SHP77 (cell line): ENCODE data around the gene CAP2.
"Not testable (repeated sequence)": the region's sequence is repeated elsewhere in the genome, so short reads cannot be mapped to it uniquely, and the experiment has no call there.

Experiments used
- DNase-seq, 2 experiments: peaks; one replicate each; lab custom pipeline; 2025; lab: John Stamatoyannopoulos, UW

Gene CAP2

DNA sequence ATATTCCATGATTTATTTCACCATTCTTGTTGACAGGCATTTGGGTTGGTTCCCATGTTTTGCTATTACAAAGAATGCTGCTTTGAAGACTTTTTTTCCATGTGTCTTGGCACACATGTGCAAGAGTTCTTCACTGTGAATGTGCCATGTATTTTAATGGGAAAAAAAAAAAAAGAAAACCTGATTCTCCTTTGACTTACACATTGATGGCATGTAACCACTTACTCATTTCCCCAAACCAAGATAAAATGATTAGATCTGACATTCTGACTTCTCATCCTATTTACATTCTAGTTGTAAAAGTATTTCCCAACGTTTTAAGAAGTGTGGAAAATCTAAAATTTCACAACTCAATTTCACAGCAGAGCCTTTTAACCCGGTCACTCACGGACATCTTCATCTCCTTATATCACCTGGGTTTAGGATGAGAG, 4.4 kb downstream of the CAP2 start:
- no peak for DNase-seq

DNA sequence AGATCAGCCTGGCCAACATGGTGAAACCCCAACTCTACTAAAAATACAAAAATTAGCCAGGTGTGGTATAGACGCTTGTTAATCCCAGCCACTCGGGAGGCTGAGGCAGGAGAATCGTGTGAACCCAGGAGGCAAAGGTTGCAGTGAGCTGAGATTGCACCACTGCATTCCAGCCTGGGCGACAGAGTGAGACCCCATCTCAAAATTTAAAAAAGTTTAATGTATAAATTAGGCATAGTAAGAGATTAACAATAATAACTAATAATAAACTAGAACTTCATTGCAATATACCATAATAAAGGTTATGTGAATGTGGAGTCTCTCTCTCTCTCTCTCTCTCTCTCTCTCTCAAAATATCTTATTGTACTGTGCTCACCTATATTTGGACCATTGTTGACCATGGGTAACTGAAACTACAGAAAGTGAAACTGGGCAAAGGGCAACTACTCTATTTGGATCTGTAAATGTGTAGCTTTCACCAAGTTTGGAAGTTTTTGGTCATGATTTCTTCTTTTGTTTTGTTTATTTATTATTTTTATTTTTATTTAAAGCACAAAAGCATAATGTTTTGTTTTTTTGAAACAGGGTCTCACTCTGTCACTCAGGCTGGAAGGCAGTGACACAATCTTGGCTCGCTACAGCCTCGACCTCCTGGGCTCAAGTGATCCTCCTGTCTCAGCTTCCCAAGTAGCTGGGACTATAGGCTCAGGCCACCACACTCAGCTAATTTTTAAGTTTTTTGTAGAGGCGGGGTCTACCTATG, 12.0 kb downstream of the CAP2 start:
- DNase-seq = not testable (repeated sequence)

DNA sequence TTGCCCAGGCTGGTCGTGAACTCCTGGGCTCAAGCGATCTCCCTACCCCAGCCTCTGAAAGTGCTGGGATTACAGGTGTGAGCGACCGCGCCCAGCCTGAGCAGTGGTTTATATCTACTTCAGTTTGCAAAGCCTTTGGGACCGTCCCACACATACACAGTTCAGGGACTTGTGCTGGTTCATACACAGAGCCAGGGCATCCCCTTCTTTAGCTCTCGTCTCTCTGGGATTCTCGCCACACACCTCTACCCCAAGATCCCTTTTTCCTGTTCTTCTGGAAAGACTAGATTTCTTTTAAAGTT, 12.5 kb downstream of the CAP2 start:
- DNase-seq = no peak

DNA sequence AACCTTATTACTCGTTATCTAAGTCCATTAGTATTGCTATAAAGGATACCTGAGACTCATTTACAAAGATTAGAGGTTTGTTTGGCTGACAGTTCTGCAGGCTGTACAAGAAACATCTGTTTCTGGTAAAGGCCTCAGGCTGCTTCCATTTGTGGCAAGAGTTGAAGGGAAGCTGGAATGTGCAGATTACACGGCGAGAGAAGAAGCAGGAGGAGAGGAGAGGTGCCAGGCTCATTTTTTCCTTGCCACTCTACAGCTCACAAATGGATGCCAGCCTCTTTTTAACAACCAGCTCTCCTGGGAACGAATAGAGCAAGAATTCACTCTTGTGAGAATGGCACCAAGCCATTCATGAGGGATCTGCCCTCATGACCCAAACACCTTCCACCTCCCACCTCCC, 14.7 kb downstream of the CAP2 start:
- no peak for DNase-seq

DNA sequence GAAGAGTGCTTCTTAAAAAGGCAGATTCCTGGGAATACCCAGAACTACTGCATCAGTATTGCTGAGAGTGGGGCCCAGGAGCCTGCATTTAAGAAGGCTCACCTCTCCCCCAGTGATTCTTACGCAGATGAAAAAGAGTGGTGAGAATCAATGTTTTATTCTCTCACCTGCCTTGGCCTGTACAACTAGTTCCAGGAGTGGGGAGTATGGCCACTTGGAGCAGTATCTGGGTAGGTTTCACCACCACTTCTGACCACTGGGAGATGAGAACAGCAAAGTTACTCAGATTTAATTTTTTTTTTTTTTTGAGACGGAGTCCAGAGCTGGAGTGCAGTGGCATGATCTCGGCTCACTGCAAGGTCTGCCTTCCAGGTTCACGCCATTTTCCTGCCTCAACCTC, 16.9 kb downstream of the CAP2 start:
- DNase-seq = no peak

DNA sequence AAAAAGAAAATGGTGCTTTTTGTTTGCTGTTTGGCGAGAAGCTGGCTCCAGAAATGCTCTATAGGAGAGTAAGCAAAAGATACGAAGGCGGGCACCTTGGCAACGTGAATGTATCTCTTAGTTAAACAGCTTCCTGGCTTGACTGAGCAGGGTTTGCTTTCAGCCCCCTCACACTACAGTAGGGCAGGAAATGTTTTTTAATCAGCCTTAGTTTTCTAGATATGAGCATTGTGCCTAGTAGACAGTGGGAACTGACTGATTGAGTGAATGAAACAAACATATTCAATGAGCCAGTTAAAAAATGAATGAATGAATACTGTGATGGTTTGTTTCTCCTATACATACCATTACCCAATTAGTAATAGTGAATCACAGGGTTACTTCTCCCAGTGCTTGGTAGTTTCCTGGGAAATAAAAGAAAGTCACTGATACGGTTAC, 19.9 kb downstream of the CAP2 start:
- DNase-seq = no peak

DNA sequence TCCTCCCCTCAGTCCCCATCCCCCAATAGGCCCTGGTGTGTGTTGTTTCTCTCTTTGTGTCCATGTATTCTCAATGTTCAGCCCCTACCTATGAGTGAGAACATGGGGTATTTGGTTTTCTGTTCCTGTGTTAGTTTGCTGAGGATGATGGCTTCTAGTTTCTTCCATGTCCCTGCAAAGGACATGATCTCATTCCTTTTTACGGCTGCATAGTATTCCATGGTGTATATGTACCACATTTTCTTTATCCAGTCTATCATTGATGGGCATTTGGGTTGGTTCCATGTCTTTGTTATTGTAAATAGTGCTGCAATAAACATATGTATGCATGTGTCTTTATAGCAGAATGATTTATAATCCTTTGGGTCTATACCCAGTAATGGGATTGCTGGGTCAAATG, 21.0 kb downstream of the CAP2 start:
- not testable (repeated sequence) for DNase-seq

DNA sequence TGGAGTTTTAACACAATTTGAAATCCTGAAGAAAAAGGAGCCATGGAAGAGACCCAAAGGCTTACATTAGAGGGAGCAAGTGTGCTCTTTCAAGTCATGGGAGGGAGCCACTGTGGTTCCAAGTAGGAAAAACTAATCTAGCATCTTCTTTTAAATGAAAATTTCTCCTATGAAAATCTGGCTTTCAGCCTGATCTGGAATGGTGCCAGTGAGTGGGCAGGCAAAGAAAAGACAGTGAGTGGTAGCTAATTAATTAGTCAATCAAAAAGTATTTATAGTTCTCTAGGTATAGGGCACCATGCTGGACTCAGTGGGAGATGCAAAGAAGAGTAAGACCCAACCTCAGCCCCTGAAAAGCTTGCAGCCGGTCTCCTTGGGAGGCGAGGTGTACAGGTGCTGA, 21.9 kb downstream of the CAP2 start:
- DNase-seq = no peak

DNA sequence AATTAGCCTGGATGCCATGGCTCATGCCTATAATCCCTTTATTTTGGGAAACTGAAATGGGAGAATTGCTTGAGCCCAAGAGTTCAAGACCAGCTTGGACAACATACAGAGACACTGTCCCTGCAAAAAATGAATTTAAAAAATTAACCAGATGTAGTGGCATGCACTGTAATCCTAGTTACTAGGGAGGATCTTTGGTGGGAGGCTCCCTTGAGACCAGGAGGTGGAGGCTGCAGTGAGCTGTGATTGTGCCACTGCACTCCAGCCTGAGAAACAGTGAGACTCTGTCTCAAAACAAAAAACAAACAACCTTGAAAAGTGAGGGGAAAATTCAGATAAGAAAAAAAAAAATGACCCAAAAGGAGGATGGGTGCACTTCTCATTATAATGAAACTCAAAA, 23.4 kb downstream of the CAP2 start:
- no peak for DNase-seq

DNA sequence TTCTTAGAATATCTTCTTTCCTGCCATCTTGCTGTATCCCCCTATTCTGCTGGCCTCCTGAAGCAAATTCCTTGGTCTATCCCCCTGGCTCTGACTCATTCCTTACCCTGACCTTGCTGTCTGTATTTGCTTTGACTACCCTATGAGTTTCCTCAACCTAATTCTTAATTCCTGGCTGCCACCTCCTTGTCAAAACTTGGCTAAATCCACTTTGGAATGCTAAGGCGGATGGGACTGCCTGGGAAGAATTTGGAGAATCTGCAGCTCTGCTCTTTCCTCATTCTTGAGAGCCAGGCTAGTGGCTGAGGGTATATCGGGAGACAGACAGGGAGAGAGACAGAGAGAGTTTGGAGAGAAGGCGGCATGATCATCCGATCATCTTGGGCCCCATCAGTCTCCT, 24.4 kb downstream of the CAP2 start:
- DNase-seq = no peak

DNA sequence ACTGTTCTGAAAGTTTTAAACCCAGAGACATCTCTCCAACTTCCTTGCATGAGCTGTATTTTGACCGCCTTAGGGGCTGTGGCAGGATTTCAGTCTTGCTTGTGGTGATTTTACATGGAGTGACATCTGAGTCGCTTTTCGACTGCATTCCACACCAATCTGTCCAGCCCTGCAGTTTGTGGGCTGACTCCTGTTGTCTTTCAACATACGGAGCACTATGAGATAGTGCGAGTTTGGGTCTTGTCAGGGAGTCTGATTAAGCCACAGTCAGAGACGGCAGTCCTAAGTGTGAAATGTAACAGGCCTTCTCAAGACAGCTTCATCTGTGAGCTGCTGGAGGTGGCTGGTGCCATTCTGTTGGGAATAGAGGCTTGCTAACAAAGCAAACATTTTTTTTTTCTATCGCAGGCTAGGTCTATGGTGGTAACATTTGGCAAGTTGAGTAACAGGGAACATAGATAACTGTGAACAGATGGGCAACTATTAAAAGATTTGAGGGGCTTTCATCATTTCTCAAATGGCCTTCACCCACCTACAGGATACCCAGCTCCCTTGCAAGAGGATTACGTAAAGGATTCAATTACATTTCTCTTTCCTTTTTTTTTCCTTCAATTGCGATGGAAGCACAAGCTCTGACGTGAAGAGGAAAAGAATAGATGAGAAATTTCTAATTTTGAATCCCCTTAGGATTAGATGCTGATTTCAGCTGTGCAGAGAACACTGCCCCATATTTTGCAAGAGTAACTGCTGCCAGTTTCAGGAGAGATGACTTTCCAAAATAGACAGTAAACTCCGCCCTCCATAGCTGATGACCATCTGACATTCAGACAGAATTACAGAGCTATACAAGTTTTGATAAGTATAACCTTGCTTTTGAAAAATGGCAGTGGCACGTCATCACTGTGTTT, 25.1 kb downstream of the CAP2 start:
- DNase-seq = no peak

DNA sequence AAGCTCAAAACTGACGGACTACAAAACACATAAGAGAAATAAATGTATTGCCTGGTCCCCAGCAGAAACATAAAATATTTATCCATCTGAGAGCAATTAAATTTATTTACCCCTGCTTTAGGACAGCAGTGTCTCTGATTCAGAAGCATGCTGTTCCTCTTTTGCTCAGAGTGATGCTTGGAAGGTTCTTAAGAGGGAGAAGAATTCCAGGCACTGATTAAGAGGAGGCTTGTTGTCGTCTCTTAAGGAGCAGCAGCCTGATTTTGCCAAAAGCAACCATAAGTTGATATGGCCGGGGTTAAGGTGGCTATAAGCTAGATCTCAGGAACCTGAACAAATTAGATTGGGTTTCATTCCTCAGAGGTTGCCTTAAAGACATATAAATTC, 25.8 kb downstream of the CAP2 start:
- no peak for DNase-seq

DNA sequence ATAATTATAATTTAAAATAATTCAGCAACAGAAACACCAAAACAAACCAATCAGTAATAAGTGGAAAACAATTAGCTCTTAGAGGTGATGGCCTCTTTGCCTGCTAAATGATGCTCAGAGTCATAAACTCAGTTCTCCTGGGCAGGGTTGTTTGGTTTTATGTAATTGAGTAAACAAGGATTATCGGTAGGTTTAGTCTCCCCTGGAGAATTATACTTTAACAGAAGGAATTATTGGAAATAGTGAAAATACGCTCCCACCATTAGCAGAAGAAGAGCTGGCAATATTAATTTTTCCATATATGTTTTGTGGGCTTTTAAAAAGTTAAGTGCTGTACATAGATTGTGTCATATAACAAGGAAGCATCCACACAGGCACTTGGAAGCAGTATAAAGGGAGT, 27.0 kb downstream of the CAP2 start:
- no peak for DNase-seq

DNA sequence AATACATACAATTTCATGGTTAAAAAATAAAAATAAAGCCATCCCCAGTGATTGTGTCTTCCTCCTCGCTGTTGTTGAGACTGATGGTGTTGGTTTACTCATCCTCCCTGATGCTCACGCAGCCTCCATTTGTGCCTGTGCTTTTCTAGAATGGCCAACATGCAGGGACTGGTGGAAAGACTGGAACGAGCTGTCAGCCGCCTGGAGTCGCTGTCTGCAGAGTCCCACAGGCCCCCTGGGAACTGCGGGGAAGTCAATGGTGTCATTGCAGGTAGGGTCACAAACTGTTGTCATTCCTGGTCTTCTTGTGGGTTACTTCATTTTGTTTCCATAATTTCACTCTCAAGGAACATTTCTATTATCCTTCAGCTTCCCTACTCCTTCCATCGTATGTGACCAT, 28.0 kb downstream of the CAP2 start:
- no peak for DNase-seq

DNA sequence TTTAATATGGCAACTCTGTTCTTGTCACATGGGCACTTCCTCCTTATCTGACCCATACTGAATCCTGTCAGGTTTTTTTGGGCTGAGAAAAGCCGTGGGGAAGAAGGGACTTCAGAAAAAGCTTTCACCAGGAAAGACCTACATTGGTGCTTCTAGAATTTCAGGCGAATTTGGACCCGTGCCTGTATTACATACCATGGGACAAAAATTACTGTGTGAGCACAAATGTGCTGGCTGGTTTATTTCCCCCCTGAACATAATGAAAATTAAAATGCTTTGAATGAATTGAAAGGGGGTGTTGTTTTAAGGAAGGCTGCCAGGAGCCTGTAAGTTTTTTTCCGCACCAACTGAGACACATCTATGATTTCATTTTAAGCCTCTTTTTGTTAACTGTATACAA, 29.6 kb downstream of the CAP2 start:
- no peak for DNase-seq

DNA sequence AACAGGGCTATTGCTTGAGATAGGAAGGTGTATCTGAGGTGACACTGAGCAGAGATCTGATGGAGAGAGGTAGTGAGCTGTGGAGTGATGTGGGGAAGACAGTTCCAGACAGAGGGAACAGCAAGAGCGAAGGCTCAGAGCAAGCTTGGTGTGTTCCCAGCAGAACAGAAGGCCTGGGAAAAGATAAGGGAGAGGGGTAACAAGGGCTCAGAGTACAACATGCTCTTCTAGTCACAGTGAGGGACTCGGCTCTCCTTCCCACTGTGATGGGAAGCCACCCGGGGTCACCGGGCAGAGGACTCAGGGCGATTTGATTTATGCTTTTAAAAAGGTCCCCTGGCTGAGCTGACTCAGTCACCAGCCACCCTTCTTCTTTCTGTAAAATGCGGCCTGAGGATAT, 33.7 kb downstream of the CAP2 start:
- DNase-seq = no peak

DNA sequence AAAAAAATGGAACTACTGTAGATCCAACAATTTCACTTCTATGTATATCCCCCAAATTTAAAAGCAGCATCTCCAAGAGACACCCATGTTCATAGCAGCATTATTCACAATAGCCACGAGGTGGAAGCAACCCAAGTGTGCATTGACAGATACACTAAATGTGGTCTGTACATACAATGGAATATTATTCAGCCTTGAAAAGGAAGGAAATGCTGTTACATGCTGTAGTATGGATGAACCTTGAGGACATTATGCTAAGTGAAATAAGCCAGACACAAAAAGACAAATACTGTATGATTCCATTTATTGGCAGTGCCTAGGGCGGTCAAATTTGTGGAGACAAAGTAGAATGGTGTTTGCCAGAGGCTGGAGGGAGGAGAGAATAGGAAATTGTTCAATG, 34.2 kb downstream of the CAP2 start:
- no peak for DNase-seq

DNA sequence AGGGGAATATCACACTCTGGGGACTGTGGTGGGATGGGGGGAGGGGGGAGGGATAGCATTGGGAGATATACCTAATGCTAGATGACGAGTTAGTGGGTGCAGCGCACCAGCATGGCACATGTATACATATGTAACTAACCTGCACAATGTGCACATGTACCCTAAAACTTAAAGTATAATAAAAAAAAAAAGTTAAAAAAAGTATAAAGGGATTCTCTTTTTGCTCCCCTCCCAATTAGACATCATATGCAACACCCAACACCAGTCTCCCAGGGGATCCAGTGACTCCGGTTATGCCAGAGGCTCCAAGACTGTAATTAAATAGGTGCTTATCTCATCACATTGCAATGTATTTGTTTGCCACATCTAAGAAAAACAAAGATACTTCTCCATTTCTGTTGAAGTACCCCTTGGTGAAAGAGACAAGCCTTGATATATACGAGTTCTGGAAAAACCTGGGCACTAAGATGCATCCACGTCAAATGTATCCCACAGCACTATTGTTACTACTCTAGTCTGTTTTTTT, 35.3 kb downstream of the CAP2 start:
- DNase-seq = not testable (repeated sequence)

DNA sequence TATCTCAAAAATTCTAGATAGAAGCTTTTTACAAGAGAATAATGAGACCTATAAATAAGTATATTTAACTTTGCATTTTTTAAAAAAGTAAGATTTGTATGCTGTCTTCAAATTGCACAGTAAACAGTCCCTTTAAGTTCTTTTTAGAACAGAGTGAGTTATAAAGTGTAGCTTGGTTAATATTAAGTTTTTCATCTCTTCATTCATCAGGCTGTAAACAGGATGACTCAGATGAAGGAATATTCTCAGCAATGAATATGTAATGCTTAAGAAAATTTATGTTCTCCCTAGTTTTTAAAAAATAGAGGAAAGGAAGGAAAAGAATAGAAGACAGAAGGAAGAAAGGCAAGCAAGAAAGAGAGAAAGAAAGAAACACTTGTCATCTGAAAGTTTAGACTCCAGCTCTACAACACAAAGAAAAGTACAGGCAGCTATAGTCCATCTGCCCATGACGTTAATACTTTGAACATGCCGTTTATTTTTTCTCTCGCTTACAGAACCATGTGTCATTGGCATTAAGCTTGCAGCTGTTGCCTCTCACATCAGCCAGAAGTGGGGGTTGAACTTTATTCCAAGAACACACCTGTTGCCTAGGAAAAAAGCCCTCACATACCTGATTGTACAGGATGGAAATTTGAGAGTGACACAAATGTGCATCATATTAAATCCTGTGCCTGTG, 36.1 kb downstream of the CAP2 start:
- DNase-seq = peak; percentile 36 to 44

DNA sequence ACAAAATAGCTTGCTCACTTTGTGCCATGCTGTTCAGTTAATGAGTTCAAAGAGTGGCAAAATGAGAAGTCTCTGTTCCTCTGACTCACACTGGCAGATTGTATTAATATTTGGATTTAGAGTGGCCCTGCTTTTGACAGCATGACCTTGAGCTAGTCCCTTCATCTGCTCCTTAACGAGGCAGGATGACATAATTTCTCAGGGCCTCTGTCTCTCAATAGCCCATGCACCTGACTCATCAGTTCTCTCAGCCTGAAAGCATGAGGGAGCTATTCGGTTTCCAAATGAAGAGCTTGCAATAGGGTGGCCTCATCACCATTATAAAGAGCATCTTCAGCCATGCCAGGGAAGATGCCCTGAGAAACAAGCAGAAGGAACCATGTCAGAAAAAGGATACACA, 38.2 kb downstream of the CAP2 start:
- peak; percentile 27 to 32 for DNase-seq

DNA sequence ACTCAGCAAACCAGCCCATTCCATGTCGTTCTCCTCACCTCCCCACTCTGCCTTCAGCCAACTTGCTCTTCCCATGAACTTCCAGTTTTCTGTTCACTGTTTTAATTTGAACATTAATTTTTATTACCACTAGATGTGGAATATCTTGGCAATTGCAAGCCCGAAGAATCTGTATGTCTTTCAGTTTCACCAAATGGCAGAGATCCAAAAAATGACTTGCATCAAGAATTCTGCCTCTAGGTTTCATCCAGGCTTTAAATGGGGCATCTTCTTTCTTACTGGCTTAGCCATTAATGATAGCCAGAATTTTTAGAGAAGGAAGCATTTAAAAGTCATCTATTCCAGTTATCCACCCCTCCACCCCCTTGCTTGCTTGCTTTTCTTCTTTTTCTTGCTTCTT, 39.0 kb downstream of the CAP2 start:
- DNase-seq = no peak

DNA sequence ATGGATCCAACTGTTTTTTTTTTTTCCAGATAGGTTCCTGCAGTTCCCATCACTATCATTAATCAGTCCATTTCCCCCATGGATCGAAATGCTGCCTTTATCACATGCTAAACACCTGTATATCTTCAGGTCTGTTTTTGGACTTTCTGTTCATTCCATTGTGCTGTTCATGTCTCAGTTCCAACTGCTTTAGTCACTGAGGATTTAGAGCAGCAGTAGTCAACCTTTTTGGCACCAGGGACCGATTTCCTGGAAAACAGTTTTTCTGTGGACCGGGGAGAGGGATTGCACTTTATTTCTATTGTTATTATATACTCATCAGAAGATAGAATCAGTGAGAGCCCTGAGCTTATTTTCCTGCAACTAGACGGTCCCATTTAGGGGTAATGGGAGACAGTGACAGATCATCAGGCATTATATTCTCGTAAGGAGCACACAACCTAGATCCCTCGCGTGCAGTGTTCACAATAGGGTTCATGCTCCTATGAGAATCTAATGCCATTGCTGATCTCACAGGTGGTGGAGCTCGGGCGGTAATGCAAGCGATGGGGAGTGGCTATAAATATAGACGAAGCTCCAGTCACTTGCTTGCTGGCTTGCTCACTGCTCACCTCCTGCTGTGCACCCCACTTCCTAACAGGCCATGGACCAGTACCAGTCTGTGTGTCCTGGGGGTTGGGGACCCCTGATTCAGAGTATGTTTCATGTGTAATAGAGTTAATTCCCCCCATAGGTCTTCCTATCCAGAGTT, 46.0 kb downstream of the CAP2 start:
- peak in 1 of 2 experiments; percentile 17 for DNase-seq
